HG03575 (cell line): ENCODE results near the gene RASGRP3.
A peak's percentile ranks its signal among the peaks of the same experiment; 100 is the strongest.

Experiments
- ATAC-seq: cut with Tn5 transposase; IDR thresholded peaks from one replicate; pipeline ENCODE4 v1.9.1; 2021; ENCODE audit not compliant: unreplicated experiment, insufficient number of reproducible peaks, low FRiP score; ENCODE audit errors: extremely low read depth

RASGRP3 gene

GRCh38 chr2:33552758-33553461 lies 76.5 kb downstream of the RASGRP3 start:
- ATAC-seq, result no peak

- ATAC-seq, result no peak
Observed at GRCh38 chr2:33555681-33556080, 79.2 kb downstream of the RASGRP3 start.

- no peak for ATAC-seq
Observed at GRCh38 chr2:33559328-33559727, 82.9 kb downstream of the RASGRP3 start.

GRCh38 chr2:33560017-33560416 lies 83.6 kb downstream of the RASGRP3 start:
- no peak for ATAC-seq

GRCh38 chr2:33561872-33562271 lies 85.4 kb downstream of the RASGRP3 start:
- ATAC-seq, result no peak

- ATAC-seq, result no peak
Observed at GRCh38 chr2:33570681-33571080, 94.2 kb downstream of the RASGRP3 start.

GRCh38 chr2:33573657-33574056 lies 97.2 kb downstream of the RASGRP3 start:
- ATAC-seq, result no peak

- ATAC-seq, result no peak
Observed at GRCh38 chr2:33577084-33577483, 100.6 kb downstream of the RASGRP3 start.

- no peak for ATAC-seq
Observed at GRCh38 chr2:33577668-33578067, 101.2 kb downstream of the RASGRP3 start.

GRCh38 chr2:33579227-33579626 lies 102.8 kb downstream of the RASGRP3 start:
- ATAC-seq, result no peak

GRCh38 chr2:33581872-33582271 lies 105.4 kb downstream of the RASGRP3 start:
- ATAC-seq, result no peak

- ATAC-seq, result no peak
Observed at GRCh38 chr2:33583194-33583938, 106.9 kb downstream of the RASGRP3 start.

GRCh38 chr2:33586766-33587165 lies 110.3 kb downstream of the RASGRP3 start:
- ATAC-seq, result no peak

- ATAC-seq, result no peak
Observed at GRCh38 chr2:33588232-33588631, 111.8 kb downstream of the RASGRP3 start.

GRCh38 chr2:33589444-33589843 lies 113.0 kb downstream of the RASGRP3 start:
- no peak for ATAC-seq

GRCh38 chr2:33595385-33595784 lies 118.9 kb downstream of the RASGRP3 start:
- no peak for ATAC-seq

GRCh38 chr2:33597026-33597425 lies 120.6 kb downstream of the RASGRP3 start:
- no peak for ATAC-seq

- ATAC-seq, result peak; percentile 44
Observed at GRCh38 chr2:33598561-33599174, 122.2 kb downstream of the RASGRP3 start.

GRCh38 chr2:33599175-33599942 lies 122.9 kb downstream of the RASGRP3 start, which contains the start of gene FAM98A:
TSS of gene FAM98A (minus strand) at chr2:33599299. CDS start at chr2:33599221, 78 bp downstream.
- ATAC-seq, result peak; percentile 71

GRCh38 chr2:33599943-33600192 lies 123.4 kb downstream of the RASGRP3 start:
- ATAC-seq, result no peak
